AG10803 (cell line): ENCODE data around the gene CHD9.

Experiments
- DNase-seq: peaks from one replicate; pipeline ENCODE4 v3.0.0; 2010; ENCODE audit warnings: low read depth
- H3K4me3 ChIP-seq: 2 replicates; pipeline ENCODE4 v1.5.1; 2011; ENCODE audit warnings: mild to moderate bottlenecking, low read length, control low read depth
- CTCF ChIP-seq: conservative IDR thresholded peaks from 2 replicates; pipeline ENCODE4 v1.5.1; 2011; ENCODE audit warnings: mild to moderate bottlenecking, low read length, control low read depth, inconsistent platforms

The CHD9 gene

GRCh38 chr16:53219371-53219770, 164.6 kb downstream of the CHD9 start:
- TF ChIP-seq CTCF, result no peak
- no peak overlapping the region for H3K4me3 ChIP-seq
- no peak for DNase-seq

- DNase-seq, result no peak
- H3K4me3 ChIP-seq, result no peak overlapping the region
- TF ChIP-seq CTCF, result no peak
These were observed 165.1 kb downstream of the CHD9 start for GRCh38 chr16:53219795-53220454.

GRCh38 chr16:53220585-53220984, 165.8 kb downstream of the CHD9 start:
- peak; percentile 45 for DNase-seq
- TF ChIP-seq CTCF, result peak; percentile 46

GRCh38 chr16:53224951-53225533, 170.3 kb downstream of the CHD9 start:
- DNase-seq, result peak; percentile 51
- TF ChIP-seq CTCF, result no peak
- H3K4me3 ChIP-seq, result no peak overlapping the region

More at GRCh38 chr16:53220585-53220984, 165.8 kb downstream of the CHD9 start:
- H3K4me3 ChIP-seq, result no peak overlapping the region

- peak; percentile 31 for DNase-seq
- H3K4me3 ChIP-seq, result no peak overlapping the region
- TF ChIP-seq CTCF, result no peak
These were observed 178.2 kb downstream of the CHD9 start for GRCh38 chr16:53232826-53233529.

GRCh38 chr16:53234836-53235235, 180.0 kb downstream of the CHD9 start:
- H3K4me3 ChIP-seq, result no peak overlapping the region
- no peak for DNase-seq
- TF ChIP-seq CTCF, result no peak

- no peak for DNase-seq
- no peak overlapping the region for H3K4me3 ChIP-seq
- TF ChIP-seq CTCF, result no peak
These were observed 181.1 kb downstream of the CHD9 start for GRCh38 chr16:53235851-53236250.
